Measurements from ENCODE around the gene CCDC57.

DNA sequence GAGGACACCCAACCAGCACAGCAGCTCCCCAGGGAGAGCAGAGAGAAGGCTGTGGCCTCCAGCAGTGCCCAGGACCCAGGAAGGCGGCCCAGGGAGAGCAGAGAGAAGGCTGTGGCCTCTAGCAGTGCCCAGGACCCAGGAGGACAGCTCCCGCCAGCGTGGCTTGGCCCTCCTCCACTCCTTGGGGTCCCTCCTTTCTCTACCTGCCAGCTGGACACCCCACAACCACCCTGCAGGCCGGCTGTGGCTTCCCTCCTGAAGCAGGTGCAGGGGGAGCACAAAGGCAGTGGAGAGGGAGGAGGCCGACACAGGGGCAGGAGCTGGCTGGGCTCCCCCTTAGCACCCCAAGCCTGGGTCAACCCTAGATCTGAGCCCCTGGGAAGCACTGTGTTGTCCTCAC is 60.5 kb downstream of the CCDC57 start:
- TF ChIP-seq, protein P1, sequence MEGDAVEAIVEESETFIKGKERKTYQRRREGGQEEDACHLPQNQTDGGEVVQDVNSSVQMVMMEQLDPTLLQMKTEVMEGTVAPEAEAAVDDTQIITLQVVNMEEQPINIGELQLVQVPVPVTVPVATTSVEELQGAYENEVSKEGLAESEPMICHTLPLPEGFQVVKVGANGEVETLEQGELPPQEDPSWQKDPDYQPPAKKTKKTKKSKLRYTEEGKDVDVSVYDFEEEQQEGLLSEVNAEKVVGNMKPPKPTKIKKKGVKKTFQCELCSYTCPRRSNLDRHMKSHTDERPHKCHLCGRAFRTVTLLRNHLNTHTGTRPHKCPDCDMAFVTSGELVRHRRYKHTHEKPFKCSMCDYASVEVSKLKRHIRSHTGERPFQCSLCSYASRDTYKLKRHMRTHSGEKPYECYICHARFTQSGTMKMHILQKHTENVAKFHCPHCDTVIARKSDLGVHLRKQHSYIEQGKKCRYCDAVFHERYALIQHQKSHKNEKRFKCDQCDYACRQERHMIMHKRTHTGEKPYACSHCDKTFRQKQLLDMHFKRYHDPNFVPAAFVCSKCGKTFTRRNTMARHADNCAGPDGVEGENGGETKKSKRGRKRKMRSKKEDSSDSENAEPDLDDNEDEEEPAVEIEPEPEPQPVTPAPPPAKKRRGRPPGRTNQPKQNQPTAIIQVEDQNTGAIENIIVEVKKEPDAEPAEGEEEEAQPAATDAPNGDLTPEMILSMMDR (conservative IDR thresholded peaks at IDR 0.05; ENCODE audit: low read depth, low read length): no peak
- TF ChIP-seq USF2 (IDR thresholded peaks at IDR 0.05; ENCODE audit: low read depth, low read length): no peak
- TF ChIP-seq POLR2A (IDR thresholded peaks at IDR 0.05; ENCODE audit: low read depth, low read length): no peak
- TF ChIP-seq RFX5 (IDR thresholded peaks at IDR 0.05; ENCODE audit: low read depth, low read length): no peak
- TF ChIP-seq MAFK (IDR thresholded peaks at IDR 0.05; ENCODE audit: low read depth, low read length): no peak
- no peak for TF ChIP-seq RCOR1 (IDR thresholded peaks at IDR 0.05; ENCODE audit: insufficient replicate concordance, low read length)

All from IMR-90 (cell line).